Loucy (cell line): ENCODE results near the gene C4orf36.

Experiments
- H2AFZ ChIP-seq: fragments of 200-600 bp; sonication (generic); 2 replicates; pipeline ENCODE4 v1.6.0; 2016; ENCODE audit warnings: antibody characterized with exemption, mild to moderate bottlenecking, low read length, moderate library complexity
- H3F3A ChIP-seq: fragments of 200-600 bp; 2 replicates; pipeline ENCODE4 v1.6.0; 2016; ENCODE audit warnings: antibody characterized with exemption, low read depth, mild to moderate bottlenecking
- H3K27me3 ChIP-seq: fragments of 200-600 bp; sonication (generic); 2 replicates; pipeline ENCODE4 v1.6.1; 2014; ENCODE audit warnings: low read length, mild to moderate bottlenecking; ENCODE audit not compliant: insufficient read depth, poor library complexity, severe bottlenecking
- H3K36me3 ChIP-seq: fragments of 200-600 bp; sonication (generic); 2 replicates; pipeline ENCODE4 v1.6.1; 2016; ENCODE audit warnings: low read length; ENCODE audit not compliant: insufficient read depth
- H3K4me1 ChIP-seq: fragments of 200-600 bp; sonication (generic); 2 replicates; pipeline ENCODE4 v1.5.1; 2014; ENCODE audit warnings: low read length, mild to moderate bottlenecking; ENCODE audit not compliant: insufficient read depth, poor library complexity, severe bottlenecking
- H3K4me2 ChIP-seq: fragments of 200-600 bp; sonication (generic); 2 replicates; pipeline ENCODE4 v1.6.0; 2014; ENCODE audit warnings: antibody characterized with exemption, low read length, low read depth, mild to moderate bottlenecking; ENCODE audit not compliant: poor library complexity, severe bottlenecking
- H3K4me3 ChIP-seq: fragments of 200-600 bp; sonication (generic); 2 replicates; pipeline ENCODE4 v1.5.1; 2014; ENCODE audit warnings: low read length, mild to moderate bottlenecking, mixed read lengths; ENCODE audit not compliant: poor library complexity, severe bottlenecking
- H3K79me2 ChIP-seq: fragments of 200-600 bp; sonication (generic); 2 replicates; pipeline ENCODE4 v1.6.1; 2014; ENCODE audit warnings: low read length; ENCODE audit not compliant: insufficient read depth
- H3K9ac ChIP-seq: fragments of 200-600 bp; sonication (generic); 2 replicates; pipeline ENCODE4 v1.6.0; 2014; ENCODE audit warnings: mild to moderate bottlenecking, low read depth, low read length, moderate library complexity; ENCODE audit not compliant: poor library complexity, severe bottlenecking
- H3K9me2 ChIP-seq: fragments of 200-600 bp; sonication (generic); replicated peaks from 2 replicates; pipeline ENCODE4 v1.6.1; 2016; ENCODE audit warnings: low read depth, low read length, mixed read lengths
- H3K9me3 ChIP-seq: fragments of 200-600 bp; sonication (generic); 2 replicates; pipeline ENCODE4 v1.6.1; 2014; ENCODE audit warnings: mild to moderate bottlenecking, antibody characterized with exemption, low read length, low read depth; ENCODE audit not compliant: insufficient read depth
- H4K20me1 ChIP-seq: fragments of 200-600 bp; sonication (generic); 2 replicates; pipeline ENCODE4 v1.6.0; 2014; ENCODE audit warnings: antibody characterized with exemption, low read length, mild to moderate bottlenecking; ENCODE audit not compliant: insufficient read depth, poor library complexity, severe bottlenecking
- EZH2phosphoT487 ChIP-seq: fragments of 200-600 bp; IDR thresholded peaks from 2 replicates; pipeline ENCODE4 v1.6.1; 2018; ENCODE audit warnings: antibody characterized with exemption, mild to moderate bottlenecking, moderate library complexity, borderline replicate concordance
- TF ChIP-seq, protein P1 (sequence below): fragments of 200-600 bp; sonication (generic); conservative IDR thresholded peaks from 2 replicates; pipeline ENCODE4 v1.5.1; 2014; ENCODE audit warnings: mild to moderate bottlenecking, antibody characterized with exemption, low read length

The C4orf36 gene

DNA sequence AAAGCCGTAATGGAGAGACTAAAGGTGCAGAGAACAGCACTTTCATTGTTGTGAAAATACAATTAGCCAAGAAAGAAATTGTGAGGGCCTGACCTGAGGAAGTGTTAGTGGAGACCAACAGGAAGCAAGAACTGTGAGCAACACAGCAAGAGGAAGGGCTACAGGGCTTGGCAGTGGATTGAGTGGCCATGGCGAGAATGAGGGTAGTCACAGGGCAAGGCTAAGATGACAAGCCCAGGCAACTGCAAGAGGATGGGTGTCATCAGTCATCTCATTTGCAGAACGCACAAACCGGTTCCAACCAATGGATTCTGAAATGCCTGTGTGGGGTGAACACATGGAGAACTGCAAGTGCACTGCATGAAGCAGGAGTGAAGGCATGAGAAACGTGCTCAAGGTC lies 46.6 kb downstream of the C4orf36 start:
- H3K9me3 ChIP-seq, result no peaks in the 10 kb centered on the region
- no peak overlapping the region for H3K4me3 ChIP-seq
- H3K36me3 ChIP-seq, result no peaks in the 10 kb centered on the region
- no peaks in the 10 kb centered on the region for H3K79me2 ChIP-seq
- no peaks in the 10 kb centered on the region for H3K27me3 ChIP-seq
- TF ChIP-seq, protein P1, sequence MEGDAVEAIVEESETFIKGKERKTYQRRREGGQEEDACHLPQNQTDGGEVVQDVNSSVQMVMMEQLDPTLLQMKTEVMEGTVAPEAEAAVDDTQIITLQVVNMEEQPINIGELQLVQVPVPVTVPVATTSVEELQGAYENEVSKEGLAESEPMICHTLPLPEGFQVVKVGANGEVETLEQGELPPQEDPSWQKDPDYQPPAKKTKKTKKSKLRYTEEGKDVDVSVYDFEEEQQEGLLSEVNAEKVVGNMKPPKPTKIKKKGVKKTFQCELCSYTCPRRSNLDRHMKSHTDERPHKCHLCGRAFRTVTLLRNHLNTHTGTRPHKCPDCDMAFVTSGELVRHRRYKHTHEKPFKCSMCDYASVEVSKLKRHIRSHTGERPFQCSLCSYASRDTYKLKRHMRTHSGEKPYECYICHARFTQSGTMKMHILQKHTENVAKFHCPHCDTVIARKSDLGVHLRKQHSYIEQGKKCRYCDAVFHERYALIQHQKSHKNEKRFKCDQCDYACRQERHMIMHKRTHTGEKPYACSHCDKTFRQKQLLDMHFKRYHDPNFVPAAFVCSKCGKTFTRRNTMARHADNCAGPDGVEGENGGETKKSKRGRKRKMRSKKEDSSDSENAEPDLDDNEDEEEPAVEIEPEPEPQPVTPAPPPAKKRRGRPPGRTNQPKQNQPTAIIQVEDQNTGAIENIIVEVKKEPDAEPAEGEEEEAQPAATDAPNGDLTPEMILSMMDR, result no peak
- no peak for TF ChIP-seq EZH2phosphoT487
- H3K9me2 ChIP-seq, result no peaks in the 10 kb centered on the region
- no peaks in the 10 kb centered on the region for H3F3A ChIP-seq
- no peak overlapping the region for H2AFZ ChIP-seq
- no peaks in the 10 kb centered on the region for H3K4me1 ChIP-seq
- no peak overlapping the region for H3K9ac ChIP-seq
- no peak overlapping the region for H3K4me2 ChIP-seq
- no peaks in the 10 kb centered on the region for H4K20me1 ChIP-seq

DNA sequence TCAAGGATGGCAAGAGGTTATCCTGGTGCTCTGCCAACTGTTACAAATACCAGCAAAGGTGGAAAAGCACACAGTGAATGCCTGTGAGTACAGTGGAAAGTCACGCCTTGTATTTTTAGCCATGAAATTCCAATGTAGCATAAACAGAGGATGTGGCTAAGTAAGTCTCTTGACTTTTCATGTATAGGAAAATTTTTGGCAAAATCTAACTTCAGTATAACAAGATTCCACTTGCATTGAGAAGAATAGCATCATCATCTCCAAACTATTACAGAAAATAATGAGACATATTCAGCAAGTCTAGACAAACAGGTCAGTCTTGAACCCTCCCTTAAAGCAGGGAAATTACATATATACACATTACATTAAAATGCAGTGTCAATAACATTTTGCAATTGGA lies 50.9 kb downstream of the C4orf36 start:
- no peak overlapping the region for H3K4me3 ChIP-seq

DNA sequence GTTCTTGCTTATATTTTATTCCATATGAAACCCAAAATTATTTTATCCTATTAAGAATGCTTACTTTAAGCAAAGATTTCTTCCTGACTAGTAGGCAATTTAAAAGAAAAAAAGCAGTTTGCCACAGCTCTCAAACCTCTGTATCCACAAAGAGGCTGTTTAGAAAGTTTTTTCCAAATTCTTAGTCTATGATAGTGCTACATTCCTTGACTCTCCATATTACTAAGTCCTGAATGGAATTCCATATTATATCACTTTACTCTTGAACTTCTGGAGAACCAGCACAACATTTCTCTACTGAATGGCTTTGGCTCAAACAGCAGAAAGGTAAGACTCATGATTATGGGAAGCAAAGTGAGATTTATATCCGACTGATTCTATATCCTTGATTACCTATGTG lies 51.4 kb downstream of the C4orf36 start:
- Histone ChIP-seq H3K9me3 (no peaks in the 10 kb centered on the region), H3K4me3 (no peak overlapping the region), H4K20me1 (no peaks in the 10 kb centered on the region), H3K36me3 (no peaks in the 10 kb centered on the region), H3F3A (no peaks in the 10 kb centered on the region), H3K9me2 (no peaks in the 10 kb centered on the region), H3K9ac (no peak overlapping the region), H3K79me2 (no peaks in the 10 kb centered on the region), H2AFZ (no peak overlapping the region), H3K27me3 (no peaks in the 10 kb centered on the region), H3K4me2 (no peak overlapping the region), H3K4me1 (no peaks in the 10 kb centered on the region)
- TF ChIP-seq EZH2phosphoT487, result no peak
- TF ChIP-seq, protein P1, result no peak

More for the DNA sequence above, 50.9 kb downstream of the C4orf36 start:
- Histone ChIP-seq H3K9me3 (no peaks in the 10 kb centered on the region), H3F3A (no peaks in the 10 kb centered on the region), H3K4me2 (no peak overlapping the region), H3K9me2 (no peaks in the 10 kb centered on the region), H4K20me1 (no peaks in the 10 kb centered on the region), H2AFZ (no peak overlapping the region), H3K4me1 (no peaks in the 10 kb centered on the region), H3K27me3 (no peaks in the 10 kb centered on the region), H3K9ac (no peak overlapping the region), H3K79me2 (no peaks in the 10 kb centered on the region), H3K36me3 (no peaks in the 10 kb centered on the region)
- TF ChIP-seq, protein P1, result no peak
- no peak for TF ChIP-seq EZH2phosphoT487
